ENCODE results near the gene CRYL1.

CRYL1 gene

GRCh38 chr13:20404488-20405222 is 121.0 kb downstream of the CRYL1 start:
- H4K20me1 ChIP-seq (ENCODE audit: insufficient read depth, low read length) = no peaks in the 10 kb centered on the region
- H3K4me3 ChIP-seq (ENCODE audit: low read length) = no peak overlapping the region
- no peaks in the 10 kb centered on the region for H3K4me1 ChIP-seq (ENCODE audit: low read length)
- no peaks in the 10 kb centered on the region for H3K27me3 ChIP-seq (replicated peaks; ENCODE audit: insufficient read depth, low read length)
- H2AFZ ChIP-seq (ENCODE audit: low read length) = no peak overlapping the region
- no peaks in the 10 kb centered on the region for H3K9me2 ChIP-seq (replicated peaks; ENCODE audit: insufficient read depth, low read length)
- no peaks in the 10 kb centered on the region for H3K9me3 ChIP-seq (replicated peaks; ENCODE audit: insufficient read depth, low read length)
- no peak for DNase-seq
- H3K9ac ChIP-seq (ENCODE audit: low read length) = no peak overlapping the region
- no peaks in the 10 kb centered on the region for H3K79me2 ChIP-seq (ENCODE audit: low read length)
- no peak overlapping the region for H3K4me2 ChIP-seq (ENCODE audit: low read depth, low read length)
- no peaks in the 10 kb centered on the region for H3K36me3 ChIP-seq (replicated peaks; ENCODE audit: insufficient read depth, low read length)
- no peak overlapping the region for H3K27ac ChIP-seq (ENCODE audit: low read length)
- TF ChIP-seq CTCF (IDR thresholded peaks at IDR 0.05; ENCODE audit: low read length) = no peak
- no peak for TF ChIP-seq EZH2phosphoT487 (IDR thresholded peaks at IDR 0.05; ENCODE audit: low read length)
- H3F3A ChIP-seq (ENCODE audit: insufficient read depth, low read length) = no peaks in the 10 kb centered on the region

GRCh38 chr13:20403826-20404225 is 121.8 kb downstream of the CRYL1 start:
- Histone ChIP-seq H3K9me2 (replicated peaks; ENCODE audit: insufficient read depth, low read length) (no peaks in the 10 kb centered on the region), H3K9ac (ENCODE audit: low read length) (no peak overlapping the region), H3K27ac (ENCODE audit: low read length) (no peak overlapping the region), H3K27me3 (replicated peaks; ENCODE audit: insufficient read depth, low read length) (no peaks in the 10 kb centered on the region), H3K79me2 (ENCODE audit: low read length) (no peaks in the 10 kb centered on the region), H3F3A (ENCODE audit: insufficient read depth, low read length) (no peaks in the 10 kb centered on the region), H4K20me1 (ENCODE audit: insufficient read depth, low read length) (no peaks in the 10 kb centered on the region), H3K4me1 (ENCODE audit: low read length) (no peaks in the 10 kb centered on the region), H3K9me3 (replicated peaks; ENCODE audit: insufficient read depth, low read length) (no peaks in the 10 kb centered on the region), H3K4me3 (ENCODE audit: low read length) (no peak overlapping the region), H2AFZ (ENCODE audit: low read length) (no peak overlapping the region), H3K4me2 (ENCODE audit: low read depth, low read length) (no peak overlapping the region), H3K36me3 (replicated peaks; ENCODE audit: insufficient read depth, low read length) (no peaks in the 10 kb centered on the region)
- TF ChIP-seq EZH2 (optimal IDR thresholded peaks at IDR 0.05; ENCODE audit: low read depth, low read length) (no peak), CTCF (IDR thresholded peaks at IDR 0.05; ENCODE audit: low read length) (no peak), EZH2phosphoT487 (IDR thresholded peaks at IDR 0.05; ENCODE audit: low read length) (no peak)
- no peak for DNase-seq

- H3K36me3 ChIP-seq (replicated peaks; ENCODE audit: insufficient read depth, low read length) = no peaks in the 10 kb centered on the region
- TF ChIP-seq CTCF (IDR thresholded peaks at IDR 0.05; ENCODE audit: low read length) (no peak), EZH2 (optimal IDR thresholded peaks at IDR 0.05; ENCODE audit: low read depth, low read length) (no peak), EZH2phosphoT487 (IDR thresholded peaks at IDR 0.05; ENCODE audit: low read length) (no peak)
- no peak overlapping the region for H2AFZ ChIP-seq (ENCODE audit: low read length)
- DNase-seq = no peak
- H3K79me2 ChIP-seq (ENCODE audit: low read length) = no peaks in the 10 kb centered on the region
- no peaks in the 10 kb centered on the region for H3K4me1 ChIP-seq (ENCODE audit: low read length)
- no peak overlapping the region for H3K4me3 ChIP-seq (ENCODE audit: low read length)
- no peaks in the 10 kb centered on the region for H3F3A ChIP-seq (ENCODE audit: insufficient read depth, low read length)
- H3K9me3 ChIP-seq (replicated peaks; ENCODE audit: insufficient read depth, low read length) = no peaks in the 10 kb centered on the region
- H3K27ac ChIP-seq (ENCODE audit: low read length) = no peak overlapping the region
- no peak overlapping the region for H3K9ac ChIP-seq (ENCODE audit: low read length)
- H3K4me2 ChIP-seq (ENCODE audit: low read depth, low read length) = no peak overlapping the region
- H3K27me3 ChIP-seq (replicated peaks; ENCODE audit: insufficient read depth, low read length) = no peaks in the 10 kb centered on the region
- H4K20me1 ChIP-seq (ENCODE audit: insufficient read depth, low read length) = no peaks in the 10 kb centered on the region
- H3K9me2 ChIP-seq (replicated peaks; ENCODE audit: insufficient read depth, low read length) = no peaks in the 10 kb centered on the region
These were observed 122.8 kb downstream of the CRYL1 start for GRCh38 chr13:20402881-20403280.

All from MM.1S (cell line).